Measurements from ENCODE around the gene KCTD16. TPM values are rescaled to one million over a fixed set of nuclear protein-coding genes. Genes with fewer than 3 reads are reported as not detected.

KCTD16 gene
- total RNA-seq, 2 experiments from 2014 or later = 0.19 to 0.32 TPM

- DNase-seq (ENCODE audit: low spot score) = no peak
- no peaks in the 10 kb centered on the region for H3K36me3 ChIP-seq (ENCODE audit: insufficient read depth, low read length)
- no peak overlapping the region for H3K4me3 ChIP-seq (ENCODE audit: low read depth, low read length, poor library complexity, severe bottlenecking)
- TF ChIP-seq CTCF (conservative IDR thresholded peaks at IDR 0.05; ENCODE audit: low read length) (no peak), EZH2phosphoT487 (IDR thresholded peaks at IDR 0.05; ENCODE audit: borderline replicate concordance, low read depth, low read length) (no peak)
- H3K9me3 ChIP-seq (ENCODE audit: low read length) = no peaks in the 10 kb centered on the region
- BruUV-seq (replicated peaks) = no TSS peak
- no peaks in the 10 kb centered on the region for H4K20me1 ChIP-seq (ENCODE audit: insufficient read depth, low read length)
- ChIA-PET POLR2A (no interaction called here), CTCF (ENCODE audit: unreplicated experiment) (no interaction called here)
- H3K4me2 ChIP-seq (ENCODE audit: low read length) = no peak overlapping the region
- no peaks in the 10 kb centered on the region for H3K79me2 ChIP-seq (ENCODE audit: insufficient read depth, low read depth, low read length)
- no peak overlapping the region for H3K27ac ChIP-seq (ENCODE audit: low read depth, low read length, poor library complexity, severe bottlenecking)
- H3K4me1 ChIP-seq (ENCODE audit: insufficient read depth, low read length, poor library complexity, severe bottlenecking) = no peaks in the 10 kb centered on the region
- no peaks in the 10 kb centered on the region for H3K9me2 ChIP-seq (ENCODE audit: insufficient read depth, low read length)
- intact Hi-C loops (cut with micrococcal nuclease; ENCODE audit: unreplicated experiment) = no loop called here
- no peak overlapping the region for H2AFZ ChIP-seq (ENCODE audit: low read length)
These were observed 76.5 kb downstream of the KCTD16 start for GRCh38 chr5:144247131-144247530.

GRCh38 chr5:144248015-144248414 lies 77.3 kb downstream of the KCTD16 start:
- CTCF ChIA-PET (ENCODE audit: unreplicated experiment) = no interaction called here

More at GRCh38 chr5:144248015-144248414, 77.3 kb downstream of the KCTD16 start:
- no peaks in the 10 kb centered on the region for H3K79me2 ChIP-seq (ENCODE audit: insufficient read depth, low read depth, low read length)
- no peaks in the 10 kb centered on the region for H3K36me3 ChIP-seq (ENCODE audit: insufficient read depth, low read length)
- H3K9me2 ChIP-seq (ENCODE audit: insufficient read depth, low read length) = no peaks in the 10 kb centered on the region
- BruUV-seq (replicated peaks) = no TSS peak
- H3K27ac ChIP-seq (ENCODE audit: low read depth, low read length, poor library complexity, severe bottlenecking) = no peak overlapping the region
- H3K9me3 ChIP-seq (ENCODE audit: low read length) = no peaks in the 10 kb centered on the region
- DNase-seq (ENCODE audit: low spot score) = no peak
- no peaks in the 10 kb centered on the region for H4K20me1 ChIP-seq (ENCODE audit: insufficient read depth, low read length)
- H2AFZ ChIP-seq (ENCODE audit: low read length) = no peak overlapping the region
- TF ChIP-seq EZH2phosphoT487 (IDR thresholded peaks at IDR 0.05; ENCODE audit: borderline replicate concordance, low read depth, low read length) = no peak
- no peak for TF ChIP-seq CTCF (conservative IDR thresholded peaks at IDR 0.05; ENCODE audit: low read length)
- H3K4me3 ChIP-seq (ENCODE audit: low read depth, low read length, poor library complexity, severe bottlenecking) = no peak overlapping the region
- no peak overlapping the region for H3K4me2 ChIP-seq (ENCODE audit: low read length)
- intact Hi-C loops (cut with micrococcal nuclease; ENCODE audit: unreplicated experiment) = no loop called here
- no peaks in the 10 kb centered on the region for H3K4me1 ChIP-seq (ENCODE audit: insufficient read depth, low read length, poor library complexity, severe bottlenecking)
- POLR2A ChIA-PET = no interaction called here

Data from OCI-LY7 (cell line).